Measurements from ENCODE around the gene COG1.

Gene COG1

GRCh38 chr17:73155410-73156165 lies 37.3 kb upstream of the COG1 start:
- H3K4me3 ChIP-seq (ENCODE audit: low read depth, low read length): no peak overlapping the region
- no peak for DNase-seq (ENCODE audit: low read depth)
- no peak for TF ChIP-seq CTCF (IDR thresholded peaks at IDR 0.05; ENCODE audit: control insufficient read depth, extremely low read depth, insufficient read depth)

GRCh38 chr17:73156166-73156840 lies 36.6 kb upstream of the COG1 start:
- peak; percentile 89 for TF ChIP-seq CTCF (IDR thresholded peaks at IDR 0.05; ENCODE audit: control insufficient read depth, extremely low read depth, insufficient read depth)
- H3K4me3 ChIP-seq (ENCODE audit: low read depth, low read length): no peak overlapping the region
- DNase-seq (ENCODE audit: low read depth): no peak

GRCh38 chr17:73156887-73157520 lies 35.9 kb upstream of the COG1 start:
- no peak overlapping the region for H3K4me3 ChIP-seq (ENCODE audit: low read depth, low read length)
- DNase-seq (ENCODE audit: low read depth): no peak
- no peak for TF ChIP-seq CTCF (IDR thresholded peaks at IDR 0.05; ENCODE audit: control insufficient read depth, extremely low read depth, insufficient read depth)

- DNase-seq (ENCODE audit: low read depth): no peak
- no peak overlapping the region for H3K4me3 ChIP-seq (ENCODE audit: low read depth, low read length)
- no peak for TF ChIP-seq CTCF (IDR thresholded peaks at IDR 0.05; ENCODE audit: control insufficient read depth, extremely low read depth, insufficient read depth)
Observed at GRCh38 chr17:73157521-73157890, 35.3 kb upstream of the COG1 start.

GRCh38 chr17:73158133-73158532 lies 34.7 kb upstream of the COG1 start:
- H3K4me3 ChIP-seq (ENCODE audit: low read depth, low read length): no peak overlapping the region
- no peak for TF ChIP-seq CTCF (IDR thresholded peaks at IDR 0.05; ENCODE audit: control insufficient read depth, extremely low read depth, insufficient read depth)
- no peak for DNase-seq (ENCODE audit: low read depth)

GRCh38 chr17:73160980-73161630 lies 31.8 kb upstream of the COG1 start:
- H3K4me3 ChIP-seq (ENCODE audit: low read depth, low read length): no peak overlapping the region
- no peak for TF ChIP-seq CTCF (IDR thresholded peaks at IDR 0.05; ENCODE audit: control insufficient read depth, extremely low read depth, insufficient read depth)
- DNase-seq (ENCODE audit: low read depth): no peak

All from LNCaP clone FGC (cell line).